GM12878 (cell line): Measurements from ENCODE around the gene AIP.

ENCODE experiments used
- ATF7 ChIP-seq: fragments of 450-650 bp; IDR thresholded peaks from 2 replicates; pipeline ENCODE4 v1.6.1; 2016; ENCODE audit warnings: low read depth, mild to moderate bottlenecking
- CTCF ChIP-seq, 3 experiments: IDR thresholded peaks in 2 of 3; conservative IDR thresholded peaks in 1 of 3; 2 replicates each; pipeline ENCODE4 v1.5.1; 2011; ENCODE audit warnings: low read depth in 3 of 3, low read length in 3 of 3, mild to moderate bottlenecking in 3 of 3, control low read depth in 2 of 3, moderate library complexity in 2 of 3, inconsistent platforms in 1 of 3, mixed read lengths in 1 of 3; ENCODE audit not compliant: control insufficient read depth in 2 of 3, insufficient read depth in 1 of 3; ENCODE audit errors: extremely low read depth in 1 of 3
- EP300 ChIP-seq, 2 experiments: fragments of 150-350 bp in 1 of 2; IDR thresholded peaks; 2 replicates each; pipeline ENCODE4 v1.6.1; 2011 to 2012; ENCODE audit warnings: low read depth in 2 of 2, low read length in 2 of 2, borderline replicate concordance in 1 of 2, improper control_type of control experiment in 1 of 2, inconsistent platforms in 1 of 2; ENCODE audit not compliant: control insufficient read depth in 1 of 2
- MAX ChIP-seq: IDR thresholded peaks from 2 replicates; pipeline ENCODE4 v1.6.1; 2012; ENCODE audit warnings: low read depth, low read length, improper control_type of control experiment
- POLR2A ChIP-seq: IDR thresholded peaks from 2 replicates; pipeline ENCODE4 v1.6.1; 2011; ENCODE audit warnings: low read depth, mild to moderate bottlenecking, low read length
- RAD21 ChIP-seq: IDR thresholded peaks from 2 replicates; pipeline ENCODE4 v1.6.1; 2011; ENCODE audit warnings: mild to moderate bottlenecking, low read depth, low read length, moderate library complexity; ENCODE audit not compliant: insufficient read depth
- SIX5 ChIP-seq: IDR thresholded peaks from 2 replicates; pipeline ENCODE4 v1.6.1; 2011; ENCODE audit warnings: mild to moderate bottlenecking, low read depth, low read length, moderate library complexity; ENCODE audit not compliant: severe bottlenecking

- TF ChIP-seq ATF7 (no peak), POLR2A (no peak), MAX (no peak), RAD21 (no peak), CTCF (IDR thresholded peaks at IDR 0.05 in 2 of 3, conservative IDR thresholded peaks at IDR 0.05 in 1 of 3; ENCODE audit: control insufficient read depth in 2 of 3, extremely low read depth in 1 of 3, insufficient read depth in 1 of 3, low read depth in 3 of 3, low read length in 3 of 3) (no peak), SIX5 (no peak), EP300 (IDR thresholded peaks at IDR 0.05; ENCODE audit: borderline replicate concordance in 1 of 2, control insufficient read depth in 1 of 2, low read depth in 2 of 2, low read length in 2 of 2) (no peak)
These were observed 41.0 kb downstream of the AIP start for GRCh38 chr11:67523556-67524479.
